Medulla oblongata (tissue), 1 donor: ENCODE measurements around the gene SORCS3.

Source experiments
- DNase-seq: peaks from one replicate; pipeline ENCODE4 v3.0.0-alpha.2; 2015; ENCODE audit errors: extremely low spot score

The SORCS3 gene

DNA sequence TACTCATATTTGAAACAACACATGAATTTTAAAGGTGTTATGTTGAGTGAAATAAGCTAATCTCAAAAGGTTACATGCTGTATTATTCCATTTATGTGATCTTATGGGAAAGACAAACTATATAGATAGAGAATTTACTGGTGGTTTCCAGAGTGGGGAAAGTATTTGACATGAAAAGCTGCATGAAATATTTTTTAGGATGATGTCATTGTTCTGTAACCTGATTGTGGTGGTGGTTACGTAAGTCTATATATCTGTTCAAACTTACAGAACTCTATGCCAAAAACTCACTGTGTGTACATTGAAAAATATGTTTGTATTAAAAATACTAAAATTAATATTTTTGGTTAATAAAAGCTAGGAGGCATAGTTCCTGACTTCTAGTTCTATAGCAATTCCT lies 453.0 kb downstream of the SORCS3 start:
- DNase-seq: no peak

DNA sequence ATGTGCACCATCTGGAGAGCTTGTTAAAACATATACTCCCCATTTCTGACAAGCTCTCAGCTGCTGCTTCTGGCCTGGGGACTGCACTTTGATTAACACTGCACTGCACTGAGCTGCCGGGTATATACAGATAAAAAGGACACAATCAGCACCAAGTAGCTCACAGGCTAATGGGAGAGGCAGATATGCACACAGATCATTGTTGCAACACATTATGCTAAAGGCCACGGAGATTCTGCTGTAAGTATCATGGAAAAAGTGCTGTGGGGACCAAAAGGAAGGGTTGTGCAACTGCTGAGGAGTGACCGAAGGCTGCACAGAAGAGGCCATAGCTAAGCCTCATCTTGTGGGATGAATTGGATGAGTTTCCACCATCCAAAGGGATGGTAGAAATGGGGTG lies 455.2 kb downstream of the SORCS3 start:
- no peak for DNase-seq

DNA sequence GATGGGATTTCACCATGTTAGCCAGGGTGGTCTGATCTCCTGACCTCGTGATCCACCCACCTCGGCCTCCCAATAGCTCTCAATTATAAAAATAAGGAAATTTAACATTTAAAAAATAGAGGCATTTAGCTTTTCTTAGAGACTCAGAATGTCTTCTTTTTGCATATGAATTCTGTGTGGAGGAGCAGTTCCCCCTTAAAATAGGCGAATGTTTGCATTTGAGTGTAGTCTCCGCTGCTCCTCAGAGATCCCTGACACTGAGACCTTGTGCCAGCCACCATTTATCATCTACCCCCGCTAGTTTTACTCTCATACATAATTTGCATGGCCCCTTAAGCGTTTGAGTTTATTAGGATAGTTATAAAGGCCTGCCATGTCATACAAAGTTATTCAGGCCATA lies 461.9 kb downstream of the SORCS3 start:
- DNase-seq: no peak

DNA sequence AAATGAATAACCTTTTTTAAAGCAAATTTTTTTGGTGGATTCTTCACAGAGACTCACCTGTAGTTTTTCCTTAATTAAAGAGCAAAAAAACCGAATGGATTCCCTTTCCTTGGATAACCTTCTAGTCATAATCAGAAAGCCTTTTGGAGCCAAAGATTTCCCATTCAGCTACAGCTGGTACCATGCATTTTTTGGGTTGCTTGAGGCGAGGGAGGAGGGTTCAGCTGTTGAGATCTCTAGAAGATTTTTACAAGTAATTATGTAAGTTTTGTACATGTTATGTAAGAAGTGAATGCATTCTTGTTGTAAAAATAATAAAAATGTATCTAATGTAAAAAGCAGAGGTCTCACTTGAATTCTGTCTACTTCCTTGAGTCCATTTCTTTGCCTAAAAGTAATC lies 463.2 kb downstream of the SORCS3 start:
- DNase-seq: no peak

DNA sequence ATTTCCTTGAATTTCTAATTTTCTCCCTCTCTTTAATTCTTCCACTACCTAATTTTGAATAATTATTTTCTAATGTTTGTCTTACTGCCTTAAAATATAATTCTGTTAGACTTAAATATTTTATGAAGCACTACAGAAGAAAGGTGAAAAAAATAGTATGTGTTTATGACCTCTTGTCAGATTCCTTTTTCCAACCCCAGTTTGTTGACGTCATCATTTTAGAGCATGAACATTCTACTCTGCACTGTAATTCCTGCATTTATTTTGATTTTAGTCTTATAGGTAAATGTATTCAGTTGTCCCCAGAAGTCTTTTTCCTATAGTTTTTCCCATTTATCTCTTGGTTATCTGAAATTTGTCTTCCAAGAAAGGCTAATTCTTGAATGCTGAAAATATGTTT lies 468.1 kb downstream of the SORCS3 start:
- DNase-seq: no peak

DNA sequence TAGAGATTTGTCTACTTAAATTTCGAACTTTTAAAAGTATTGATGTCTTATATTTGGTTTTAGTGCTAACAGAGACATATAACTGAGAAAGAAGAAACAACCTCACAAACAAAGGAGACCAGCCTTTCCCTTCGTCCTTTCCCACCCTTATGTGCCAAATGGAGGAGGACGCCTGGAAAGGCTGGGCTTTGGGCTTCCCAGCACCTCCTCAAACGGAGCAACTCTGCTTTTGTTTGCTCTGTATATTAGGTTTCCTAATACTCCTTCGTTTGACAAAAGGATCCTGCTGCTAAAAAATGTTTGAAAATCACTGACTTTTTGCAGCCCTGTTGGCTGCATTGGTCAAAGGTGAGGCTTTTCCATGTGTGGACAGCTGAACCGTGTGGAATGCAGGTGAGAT lies 471.8 kb downstream of the SORCS3 start:
- no peak for DNase-seq

DNA sequence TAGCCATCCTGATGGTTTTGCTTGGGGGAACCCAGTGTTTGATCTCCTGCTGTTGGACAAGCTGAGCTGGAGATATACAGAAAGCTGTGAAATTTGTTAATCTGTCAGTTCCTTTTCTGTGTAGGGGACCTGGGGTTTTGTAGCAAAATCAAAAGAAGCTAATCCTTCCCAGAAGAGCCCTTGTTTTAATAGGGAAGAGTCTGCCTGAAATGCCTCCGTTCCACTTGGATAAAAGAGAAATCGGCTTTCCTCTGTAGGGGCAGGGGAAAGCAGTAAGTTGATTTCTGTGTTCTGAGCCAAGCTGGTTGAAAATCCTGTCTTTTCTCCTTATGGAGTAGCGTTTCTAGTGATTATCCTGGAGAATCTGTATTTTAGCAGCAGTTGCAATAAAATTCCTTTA lies 472.6 kb downstream of the SORCS3 start:
- DNase-seq: no peak

DNA sequence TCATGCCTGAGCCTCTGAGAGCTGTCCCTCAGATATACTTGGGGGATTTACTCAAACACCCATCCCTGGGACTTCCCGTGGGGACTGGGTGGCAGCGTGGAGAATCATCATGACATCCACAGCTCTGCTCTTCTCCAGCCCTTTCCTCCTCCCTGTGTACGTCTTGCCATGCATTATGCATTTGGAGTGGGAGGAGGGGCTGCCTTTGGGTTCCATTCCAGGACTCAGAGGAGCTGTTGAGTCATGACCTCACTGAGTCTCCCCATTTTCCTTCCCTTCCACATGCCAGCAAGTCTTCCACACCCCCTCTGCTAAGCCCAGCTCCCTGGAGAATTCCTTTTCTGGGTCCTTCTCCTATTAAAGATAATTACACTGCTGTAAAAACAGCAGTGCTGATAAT lies 480.7 kb downstream of the SORCS3 start:
- DNase-seq: no peak

DNA sequence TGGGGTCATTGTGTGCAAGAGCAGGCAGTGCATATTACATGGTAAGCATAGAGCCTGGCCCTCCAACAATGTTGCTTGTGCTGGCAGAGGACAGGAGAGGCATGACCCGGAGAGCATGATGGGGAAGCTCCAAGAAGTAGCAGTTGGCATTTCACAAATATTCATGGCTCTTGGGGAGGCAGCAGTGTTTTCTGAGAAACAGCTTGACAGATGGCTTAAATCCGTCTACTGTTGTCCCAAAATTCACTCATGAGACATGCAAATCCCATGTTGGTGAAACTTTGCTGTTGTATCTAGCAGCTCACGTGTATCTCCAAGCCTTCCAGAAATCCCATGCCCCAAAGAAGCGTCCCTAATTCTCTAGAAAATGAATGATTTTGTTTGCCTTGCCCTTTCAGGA lies 487.0 kb downstream of the SORCS3 start:
- DNase-seq: no peak

DNA sequence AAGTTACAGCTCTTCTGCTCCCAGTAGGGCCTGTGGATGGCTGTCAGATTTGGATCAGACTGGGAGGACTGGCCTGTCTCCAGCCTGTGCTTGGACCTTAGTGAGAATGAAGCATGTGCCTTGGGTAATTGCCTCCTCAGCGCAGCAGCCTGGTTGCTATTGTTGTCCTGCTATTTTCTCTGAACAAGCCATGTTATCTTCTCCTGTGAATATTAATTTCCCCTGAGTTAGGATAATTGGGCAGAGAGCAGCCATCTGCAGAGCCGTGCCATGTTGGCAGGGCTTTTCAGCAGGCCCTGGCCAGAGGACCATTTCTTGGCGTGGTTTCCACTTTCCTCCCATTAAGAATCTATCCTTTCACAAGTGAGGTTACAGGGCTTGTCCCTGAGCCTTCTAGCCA lies 497.3 kb downstream of the SORCS3 start:
- DNase-seq: peak; percentile 12

DNA sequence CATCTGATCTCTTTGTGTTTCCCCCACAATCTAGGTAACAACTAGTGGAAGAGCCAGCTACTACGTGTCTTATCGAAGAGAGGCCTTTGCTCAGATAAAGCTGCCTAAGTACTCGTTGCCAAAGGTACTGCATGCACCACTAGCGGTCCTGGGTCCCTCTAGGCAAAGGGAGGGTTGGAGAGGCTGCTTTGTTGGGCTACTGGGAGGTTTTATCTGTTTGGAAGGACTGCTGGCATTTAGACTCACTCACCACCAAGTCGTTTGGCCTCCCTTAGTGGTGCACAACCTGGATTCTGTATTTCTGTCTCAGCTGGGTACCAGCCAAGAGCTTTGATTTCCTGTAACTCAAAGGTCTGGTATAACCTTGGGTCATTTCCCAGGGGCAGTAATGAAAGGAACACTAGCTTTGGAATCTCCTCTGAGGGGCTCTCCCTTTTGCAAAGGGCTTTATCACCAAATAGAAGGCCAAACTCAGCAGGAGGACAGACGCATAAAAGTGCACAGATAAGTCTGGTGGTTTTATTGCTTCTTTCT lies 498.3 kb downstream of the SORCS3 start:
- DNase-seq: no peak

DNA sequence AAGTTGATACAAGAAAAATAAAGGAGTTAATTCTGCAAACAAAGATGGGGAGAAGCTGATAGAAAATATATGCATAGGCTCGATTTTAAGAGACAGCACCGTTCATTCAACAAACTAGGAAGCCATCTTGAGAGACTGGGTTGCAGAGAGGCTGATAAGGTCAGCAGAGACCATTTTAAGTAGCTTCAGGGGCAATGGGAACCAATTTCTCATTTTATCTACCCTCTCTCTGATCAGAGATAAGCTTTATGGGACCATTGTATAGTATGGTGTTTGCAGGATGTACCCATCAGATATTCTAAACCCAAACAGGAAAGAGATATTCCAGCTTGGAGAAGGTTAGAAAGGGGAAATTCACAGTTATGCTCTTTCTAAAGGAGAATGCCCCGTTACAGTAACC lies 499.5 kb downstream of the SORCS3 start:
- DNase-seq: no peak

DNA sequence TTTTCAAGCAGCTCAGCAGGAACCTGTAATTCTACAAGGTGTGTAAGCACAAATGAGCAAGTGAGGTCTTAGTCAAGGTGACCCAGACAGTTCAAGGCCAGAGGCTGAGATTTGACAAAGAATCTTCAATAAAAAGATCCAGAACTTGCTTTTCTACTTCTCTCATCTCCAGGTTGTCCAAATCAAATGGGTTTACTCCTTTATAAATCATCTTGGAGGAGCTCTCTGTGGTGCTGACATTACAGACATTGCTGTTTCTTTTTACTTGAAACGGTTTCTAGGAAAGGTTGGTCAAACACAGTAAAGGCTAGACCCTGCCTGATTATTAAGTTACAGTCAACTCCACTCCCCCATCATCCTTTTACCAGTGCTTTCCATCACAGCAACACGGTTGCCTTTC lies 504.6 kb downstream of the SORCS3 start:
- no peak for DNase-seq

DNA sequence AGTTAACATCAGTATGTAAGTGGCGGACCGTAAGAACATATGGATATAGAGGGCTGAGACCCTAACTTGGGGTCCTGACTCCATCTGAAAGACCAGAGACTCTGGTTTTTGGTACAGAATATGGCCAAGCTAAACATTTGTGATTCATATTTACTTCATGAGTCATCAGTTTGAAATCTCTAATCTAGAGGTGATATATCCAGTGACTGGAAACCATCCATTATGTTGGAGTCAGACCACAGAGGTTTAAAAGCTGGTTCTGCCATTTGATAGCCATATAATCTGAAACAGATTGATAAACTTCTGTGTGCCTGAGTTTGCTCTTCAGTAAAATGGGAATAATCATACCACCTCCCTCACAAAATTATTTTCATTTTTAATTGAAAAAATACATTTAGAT lies 505.3 kb downstream of the SORCS3 start:
- DNase-seq: no peak

DNA sequence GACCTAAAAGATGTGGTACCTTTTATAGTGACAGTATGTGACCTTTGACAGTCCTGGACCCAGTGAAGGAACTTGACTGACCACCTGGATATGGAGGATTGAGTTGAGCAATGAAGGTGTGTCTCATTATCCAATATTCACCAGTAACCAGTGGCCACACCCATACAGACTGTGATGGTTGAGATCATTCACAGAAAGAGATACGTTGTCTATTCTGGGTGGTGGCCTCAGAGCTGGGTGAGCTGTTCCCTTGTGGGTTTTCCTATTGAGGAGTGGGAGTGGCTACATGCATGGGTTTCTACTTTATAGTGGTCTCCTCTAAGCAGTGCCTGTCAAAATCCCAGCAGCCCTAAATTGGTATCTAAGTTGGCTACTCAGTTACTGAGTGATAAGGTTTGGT lies 507.4 kb downstream of the SORCS3 start:
- no peak for DNase-seq

DNA sequence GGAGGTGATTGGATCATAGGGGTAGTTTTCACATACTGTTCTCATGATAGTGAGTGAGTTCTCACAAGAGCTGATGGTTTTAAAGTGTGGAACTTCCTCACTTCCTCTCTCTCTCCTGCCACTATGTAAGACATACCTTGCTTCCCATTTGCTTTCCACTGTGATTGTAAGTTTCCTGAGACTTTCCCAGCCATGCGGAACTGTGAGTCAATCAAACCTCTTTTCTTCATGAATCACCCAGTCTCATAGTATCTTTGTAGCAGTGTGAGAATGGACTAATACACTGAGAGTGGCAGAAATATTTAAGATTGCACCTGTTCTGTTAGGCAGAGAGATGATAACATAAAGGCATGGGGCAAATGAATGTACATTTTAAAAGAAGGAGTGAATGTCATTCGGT lies 507.8 kb downstream of the SORCS3 start:
- DNase-seq: no peak

DNA sequence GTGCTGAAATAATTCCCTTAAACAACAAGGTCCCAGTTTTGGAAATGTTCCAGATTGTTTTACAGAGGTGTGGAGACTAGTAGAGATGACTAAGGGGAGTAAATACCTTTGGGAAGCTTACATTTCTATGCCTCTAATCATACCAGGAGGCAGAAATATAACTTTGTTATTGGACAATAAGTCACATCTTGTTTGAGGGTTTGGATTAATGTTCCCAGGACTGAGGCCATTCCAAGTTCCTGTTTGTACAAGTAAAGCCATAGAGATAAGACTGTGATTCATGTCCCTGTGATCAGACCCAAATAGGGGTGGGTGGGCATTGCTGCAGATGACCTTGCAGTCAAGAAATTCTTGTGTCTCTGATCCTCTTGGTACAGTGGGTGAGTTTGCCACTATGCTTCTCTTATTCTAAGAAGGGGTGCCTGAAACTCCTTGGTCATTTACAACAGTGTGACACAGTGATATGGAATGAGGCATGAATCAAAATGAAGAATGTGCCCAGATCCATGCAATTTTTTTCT lies 508.3 kb downstream of the SORCS3 start:
- no peak for DNase-seq

DNA sequence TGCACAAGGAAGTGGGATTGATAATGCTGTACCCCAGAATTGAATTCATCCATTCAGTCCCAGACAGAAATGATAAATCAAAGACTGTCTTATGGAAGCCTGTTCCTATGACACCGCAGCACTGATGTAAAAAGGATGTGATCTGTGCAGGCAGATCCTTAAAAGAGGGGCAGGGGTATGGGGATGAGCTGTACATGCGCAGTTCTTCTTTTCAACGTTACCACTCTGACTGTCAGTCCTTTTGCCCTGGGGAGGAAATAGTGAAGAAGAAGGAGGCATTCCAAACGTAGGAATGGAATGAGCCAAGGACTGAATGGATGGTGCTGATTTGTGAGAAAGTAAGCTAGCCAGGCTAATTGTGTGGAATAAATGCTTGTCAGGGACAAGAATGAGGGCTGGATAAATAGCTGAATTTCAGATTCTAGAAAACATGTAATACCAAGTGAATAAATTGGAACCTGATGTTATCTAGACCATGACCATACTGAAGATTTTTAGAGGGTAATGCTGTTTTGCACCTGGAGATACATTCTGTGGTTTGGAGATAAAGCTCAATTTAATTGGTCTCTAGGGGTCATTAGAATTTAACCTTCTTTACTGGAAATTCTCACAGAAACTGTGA lies 509.3 kb downstream of the SORCS3 start:
- no peak for DNase-seq

DNA sequence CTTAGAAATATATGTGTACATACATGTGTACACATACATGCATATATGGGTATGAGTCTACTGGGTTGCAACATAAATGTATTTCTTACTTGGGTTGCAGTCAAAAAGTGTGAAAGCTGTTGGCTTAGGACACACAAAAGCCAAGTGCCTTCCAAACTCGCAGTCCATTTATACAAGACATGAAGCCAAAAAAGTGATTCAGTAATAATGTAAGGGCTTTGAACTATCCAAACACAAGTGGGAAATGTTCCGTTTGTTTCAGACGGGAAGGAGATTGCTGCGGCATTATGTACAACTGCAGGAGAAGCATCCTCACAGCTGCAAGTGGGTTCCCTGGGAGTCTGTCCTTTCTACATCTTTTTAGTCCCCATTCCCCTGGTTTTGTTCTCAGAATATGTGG lies 513.6 kb downstream of the SORCS3 start:
- no peak for DNase-seq

DNA sequence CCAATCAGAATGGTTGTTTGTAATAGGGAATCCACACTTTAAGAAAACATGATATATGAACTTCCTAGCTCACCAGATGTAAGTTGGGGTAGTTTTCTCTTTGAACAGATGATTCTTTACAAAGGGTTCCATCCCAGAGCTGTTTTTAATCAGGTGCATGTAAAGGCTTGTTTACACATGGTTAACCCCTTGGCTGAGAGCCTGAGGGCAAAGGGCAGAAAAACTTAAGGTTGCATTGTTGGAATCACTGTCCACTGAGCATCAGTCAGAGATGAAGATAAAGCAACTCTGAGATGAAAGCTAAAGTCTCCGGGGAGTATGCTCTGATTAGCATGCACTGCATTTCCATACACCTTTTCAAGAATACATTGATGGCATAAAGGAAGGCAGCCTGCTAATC lies 518.2 kb downstream of the SORCS3 start:
- DNase-seq: no peak

DNA sequence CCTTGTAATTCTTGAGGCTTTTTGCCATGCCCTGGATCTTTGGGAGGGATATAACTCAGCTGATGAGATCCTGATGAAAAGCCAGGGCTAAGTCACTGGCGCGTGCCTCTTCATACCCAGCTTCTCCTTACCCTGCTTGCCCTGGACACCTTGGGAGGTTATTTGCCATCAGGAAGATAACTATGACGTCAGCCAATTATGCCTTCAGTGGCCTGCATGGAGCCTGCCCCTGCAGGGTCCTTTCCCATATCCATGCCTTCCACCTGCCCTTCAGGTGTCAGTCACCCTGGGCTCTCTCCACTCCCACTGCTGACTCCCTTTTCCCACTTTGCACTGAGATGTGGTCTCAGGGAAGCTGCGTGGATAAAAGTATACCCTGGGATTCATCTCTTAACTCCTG lies 520.1 kb downstream of the SORCS3 start:
- DNase-seq: no peak

DNA sequence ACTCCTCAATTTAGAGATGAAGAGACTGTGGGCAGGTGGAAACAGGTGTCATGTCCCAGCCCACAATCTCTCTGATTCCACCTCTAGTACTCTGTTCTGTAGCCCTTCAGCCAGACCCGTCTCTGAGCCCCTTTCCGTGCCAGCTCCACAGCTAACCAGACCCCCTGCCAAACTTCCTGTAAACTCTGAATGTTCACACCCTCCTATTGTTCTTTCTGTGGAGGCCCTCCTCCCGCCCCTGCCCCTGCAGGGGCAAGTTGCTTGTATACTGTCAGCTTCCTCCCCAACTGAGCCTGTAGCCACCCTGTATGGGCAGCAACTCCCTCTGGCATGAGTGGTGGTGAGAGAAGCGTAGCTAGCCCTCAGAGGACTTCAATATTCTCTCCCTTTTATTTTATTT lies 520.7 kb downstream of the SORCS3 start:
- DNase-seq: no peak

DNA sequence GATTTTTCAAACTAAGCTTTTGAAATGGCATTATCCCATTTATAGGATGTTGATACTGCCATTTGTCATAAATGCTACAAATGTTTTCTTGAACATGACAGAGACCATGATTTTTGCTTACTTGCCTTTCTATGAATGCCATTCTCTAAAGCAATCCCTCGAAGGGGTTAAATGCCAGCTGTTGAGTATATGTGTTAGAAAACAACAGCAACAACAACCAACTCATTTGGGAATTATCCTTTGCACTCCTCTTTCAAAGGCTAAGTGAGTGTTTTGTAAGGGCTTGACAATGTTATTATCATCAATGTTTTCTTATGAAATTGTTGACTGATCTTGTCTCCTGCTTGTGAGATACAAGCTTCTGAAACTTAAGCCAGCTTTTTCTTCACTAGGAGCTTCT lies 529.4 kb downstream of the SORCS3 start:
- no peak for DNase-seq

DNA sequence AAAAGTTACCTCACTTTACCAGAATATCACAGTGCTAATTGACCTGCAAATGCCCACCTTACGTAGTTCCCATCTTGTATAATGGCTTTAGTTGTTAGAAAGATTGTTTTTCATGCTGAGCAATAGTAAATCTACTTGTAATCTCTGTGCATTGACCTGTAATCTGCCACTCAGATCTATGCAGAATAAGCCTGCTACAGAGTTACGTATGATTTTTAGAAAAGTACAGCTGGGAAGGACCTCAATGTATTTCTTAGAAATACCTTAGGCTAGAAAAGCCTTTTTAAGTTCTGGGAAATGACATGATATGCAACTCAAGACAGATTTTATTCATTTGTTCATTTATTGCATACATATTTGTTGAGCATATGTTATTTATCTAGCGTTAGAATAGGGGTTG lies 530.9 kb downstream of the SORCS3 start:
- DNase-seq: no peak
